Measurements from ENCODE around the gene UPP2. TPM values are rescaled to one million over a fixed set of nuclear protein-coding genes. Genes with fewer than 3 reads are reported as not detected.

The UPP2 gene
- total RNA-seq, 1 donor from 2014 or later, result not detected

DNA sequence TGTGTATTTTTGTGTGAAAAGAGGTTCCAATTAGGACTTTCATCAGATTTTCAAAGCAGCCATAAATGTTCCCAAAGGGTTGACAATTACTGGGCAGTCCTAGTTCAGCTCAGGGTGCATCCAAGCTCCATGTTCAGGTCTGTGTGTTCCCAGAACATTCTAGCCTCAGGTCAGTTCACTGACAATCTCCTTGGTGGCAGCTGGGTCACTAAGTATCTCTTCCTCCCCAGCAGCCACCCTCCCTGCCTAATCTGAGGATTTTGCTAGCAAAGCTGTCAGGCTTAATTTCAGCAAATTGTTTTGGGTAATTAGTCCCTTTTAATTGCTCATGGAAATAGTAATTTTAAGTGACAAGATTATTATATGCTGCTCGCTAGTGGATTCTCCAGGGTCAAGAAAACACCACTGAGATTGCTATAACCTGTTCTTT is 29.8 kb downstream of the UPP2 start:
- Mint-ChIP-seq H3K27me3 (ENCODE audit: low read depth) (no peaks in the 10 kb centered on the region), H3K27ac (ENCODE audit: unreplicated experiment) (no peak overlapping the region)

GRCh38 chr2:158131919-158132566 is 30.4 kb downstream of the UPP2 start:
- Mint-ChIP-seq H3K4me3 (no peak overlapping the region), H3K27me3 (ENCODE audit: low read depth) (no peaks in the 10 kb centered on the region), H3K9me3 (no peaks in the 10 kb centered on the region), H3K36me3 (ENCODE audit: low read depth) (no peaks in the 10 kb centered on the region), H3K27ac (ENCODE audit: unreplicated experiment) (no peak overlapping the region), H3K4me1 (no peaks in the 10 kb centered on the region)
- TF ChIP-seq, protein P1, sequence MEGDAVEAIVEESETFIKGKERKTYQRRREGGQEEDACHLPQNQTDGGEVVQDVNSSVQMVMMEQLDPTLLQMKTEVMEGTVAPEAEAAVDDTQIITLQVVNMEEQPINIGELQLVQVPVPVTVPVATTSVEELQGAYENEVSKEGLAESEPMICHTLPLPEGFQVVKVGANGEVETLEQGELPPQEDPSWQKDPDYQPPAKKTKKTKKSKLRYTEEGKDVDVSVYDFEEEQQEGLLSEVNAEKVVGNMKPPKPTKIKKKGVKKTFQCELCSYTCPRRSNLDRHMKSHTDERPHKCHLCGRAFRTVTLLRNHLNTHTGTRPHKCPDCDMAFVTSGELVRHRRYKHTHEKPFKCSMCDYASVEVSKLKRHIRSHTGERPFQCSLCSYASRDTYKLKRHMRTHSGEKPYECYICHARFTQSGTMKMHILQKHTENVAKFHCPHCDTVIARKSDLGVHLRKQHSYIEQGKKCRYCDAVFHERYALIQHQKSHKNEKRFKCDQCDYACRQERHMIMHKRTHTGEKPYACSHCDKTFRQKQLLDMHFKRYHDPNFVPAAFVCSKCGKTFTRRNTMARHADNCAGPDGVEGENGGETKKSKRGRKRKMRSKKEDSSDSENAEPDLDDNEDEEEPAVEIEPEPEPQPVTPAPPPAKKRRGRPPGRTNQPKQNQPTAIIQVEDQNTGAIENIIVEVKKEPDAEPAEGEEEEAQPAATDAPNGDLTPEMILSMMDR (conservative IDR thresholded peaks at IDR 0.05), result no peak
- DNase-seq (ENCODE audit: low read depth, low spot score), result no peak

More for the DNA sequence above, 29.8 kb downstream of the UPP2 start:
- DNase-seq (ENCODE audit: low read depth, low spot score), result no peak
- H3K36me3 Mint-ChIP-seq (ENCODE audit: low read depth), result no peaks in the 10 kb centered on the region
- H3K4me3 Mint-ChIP-seq, result no peak overlapping the region
- H3K4me1 Mint-ChIP-seq, result no peaks in the 10 kb centered on the region
- H3K9me3 Mint-ChIP-seq, result no peaks in the 10 kb centered on the region
- TF ChIP-seq, protein P1 (conservative IDR thresholded peaks at IDR 0.05), result no peak

DNA sequence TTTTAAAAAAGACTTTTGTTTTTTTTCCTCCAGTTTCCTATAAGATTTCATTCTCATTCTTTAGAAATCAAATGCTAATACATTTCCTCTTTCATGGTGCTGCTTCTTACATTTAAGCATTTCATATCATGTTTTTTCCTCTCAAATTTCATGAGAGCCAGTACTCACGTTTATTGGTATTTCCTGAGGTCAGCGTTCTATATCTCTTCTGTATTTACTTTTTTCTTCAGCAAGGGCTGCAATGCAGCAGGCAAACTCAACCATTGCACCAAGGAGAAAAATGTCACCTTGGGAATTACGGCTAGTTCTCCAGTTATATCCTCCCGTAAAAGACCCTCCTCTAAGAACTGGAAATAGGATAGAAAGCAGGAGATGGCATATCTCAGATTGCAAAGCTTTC is 32.4 kb downstream of the UPP2 start:
- TF ChIP-seq, protein P1 (conservative IDR thresholded peaks at IDR 0.05), result no peak
- no peaks in the 10 kb centered on the region for H3K27me3 Mint-ChIP-seq (ENCODE audit: low read depth)
- H3K4me3 Mint-ChIP-seq, result no peak overlapping the region
- no peaks in the 10 kb centered on the region for H3K9me3 Mint-ChIP-seq
- H3K36me3 Mint-ChIP-seq (ENCODE audit: low read depth), result no peaks in the 10 kb centered on the region
- DNase-seq (ENCODE audit: low read depth, low spot score), result no peak
- H3K4me1 Mint-ChIP-seq, result no peaks in the 10 kb centered on the region
- no peak overlapping the region for H3K27ac Mint-ChIP-seq (ENCODE audit: unreplicated experiment)

DNA sequence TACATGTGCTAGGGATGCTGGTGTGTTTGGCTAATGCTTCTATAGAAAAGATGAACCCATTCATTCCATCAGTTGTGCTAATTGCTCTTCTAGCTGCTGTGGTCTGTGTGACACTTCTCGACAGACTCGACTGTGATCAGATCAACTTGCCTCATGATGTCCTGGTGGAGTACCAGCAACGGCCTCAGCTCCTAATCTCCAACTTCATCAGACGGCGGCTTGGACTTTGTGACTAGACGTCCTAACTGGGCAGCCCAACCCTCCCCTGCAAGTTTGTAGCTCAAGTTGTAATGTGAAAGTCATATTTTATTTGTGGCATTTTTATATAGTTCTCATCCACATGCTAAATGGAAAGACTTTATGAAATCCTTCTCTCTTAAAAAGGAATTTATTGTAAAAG is 33.0 kb downstream of the UPP2 start:
- TF ChIP-seq, protein P1 (conservative IDR thresholded peaks at IDR 0.05), result no peak
- Mint-ChIP-seq H3K36me3 (ENCODE audit: low read depth) (no peaks in the 10 kb centered on the region), H3K27me3 (ENCODE audit: low read depth) (no peaks in the 10 kb centered on the region), H3K9me3 (no peaks in the 10 kb centered on the region), H3K4me1 (no peaks in the 10 kb centered on the region), H3K27ac (ENCODE audit: unreplicated experiment) (no peak overlapping the region), H3K4me3 (no peak overlapping the region)
- no peak for DNase-seq (ENCODE audit: low read depth, low spot score)

DNA sequence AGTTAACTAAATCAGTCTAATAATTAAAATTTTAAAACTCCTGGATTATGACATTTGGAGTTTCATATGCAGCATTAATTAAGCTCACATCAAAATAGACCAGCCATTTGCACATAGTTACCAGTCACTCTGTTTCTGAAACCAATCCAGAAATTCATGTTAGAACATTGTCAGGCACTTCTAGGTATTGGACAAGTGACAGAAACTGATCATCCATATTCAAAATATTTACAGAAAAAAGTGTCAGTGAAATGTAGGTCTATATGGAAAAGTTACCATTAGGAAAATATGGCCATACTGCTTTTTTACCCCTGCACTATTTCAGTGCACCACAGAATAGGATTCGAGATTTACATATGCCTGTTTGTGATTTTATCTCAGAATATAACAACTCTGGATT is 33.4 kb downstream of the UPP2 start:
- Mint-ChIP-seq H3K36me3 (ENCODE audit: low read depth) (no peaks in the 10 kb centered on the region), H3K27me3 (ENCODE audit: low read depth) (no peaks in the 10 kb centered on the region), H3K4me3 (no peak overlapping the region), H3K9me3 (no peaks in the 10 kb centered on the region), H3K4me1 (no peaks in the 10 kb centered on the region), H3K27ac (ENCODE audit: unreplicated experiment) (no peak overlapping the region)
- TF ChIP-seq, protein P1 (conservative IDR thresholded peaks at IDR 0.05), result no peak
- DNase-seq (ENCODE audit: low read depth, low spot score), result no peak

Measured in neural crest cell (in vitro differentiated cells).